Kidney glomerular epithelial cell (primary cell): ENCODE measurements around the gene RBM34.
A peak's percentile ranks its signal among the peaks of the same experiment; 100 is the strongest.
"Not testable (repeated sequence)": the region's sequence is repeated elsewhere in the genome, so short reads cannot be mapped to it uniquely, and the experiment has no call there.

ENCODE experiments used
- DNase-seq: peaks from one replicate; lab custom pipeline; 2025; lab: John Stamatoyannopoulos, UW

The RBM34 gene

DNA sequence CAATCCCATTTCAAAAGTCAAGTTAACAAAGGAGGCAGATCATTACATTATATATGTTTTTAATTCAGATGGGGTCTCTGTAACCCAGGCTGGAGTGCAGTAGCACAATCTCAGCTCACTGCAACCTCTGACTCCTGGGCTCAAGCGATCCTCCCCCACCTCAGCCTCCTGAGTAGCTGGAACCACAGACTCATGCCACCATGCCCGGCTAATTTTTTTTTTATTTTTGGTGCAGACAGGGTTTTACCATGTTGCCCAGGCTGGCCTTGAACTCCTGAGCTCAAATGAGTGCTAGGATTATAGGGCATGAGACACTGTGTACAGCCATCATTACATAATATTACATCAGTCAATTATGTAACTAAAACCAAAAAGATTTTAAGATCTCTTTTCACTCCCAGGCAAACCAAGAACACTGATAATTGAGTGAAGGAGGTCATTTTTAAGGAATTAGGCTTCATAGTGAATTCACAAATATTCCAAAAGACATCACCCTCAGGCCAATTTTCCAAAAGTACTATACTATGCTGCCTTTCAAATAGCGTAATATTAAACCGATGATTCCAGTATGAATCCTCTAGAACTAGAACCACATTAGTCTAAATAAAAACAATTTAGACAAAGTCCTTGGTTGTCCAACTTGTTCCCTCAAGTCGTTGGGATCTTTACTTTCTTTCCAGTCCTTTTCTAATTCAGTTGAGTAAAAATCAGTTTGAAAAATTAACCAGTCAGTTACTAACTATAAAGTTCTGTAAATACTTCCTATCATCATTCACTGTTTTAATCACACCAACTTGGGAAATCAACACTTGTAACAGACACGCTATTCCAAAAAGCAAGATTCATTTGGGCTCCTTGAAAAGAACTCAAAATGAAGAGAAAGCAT is 48.5 kb downstream of the RBM34 start:
- no peak for DNase-seq

DNA sequence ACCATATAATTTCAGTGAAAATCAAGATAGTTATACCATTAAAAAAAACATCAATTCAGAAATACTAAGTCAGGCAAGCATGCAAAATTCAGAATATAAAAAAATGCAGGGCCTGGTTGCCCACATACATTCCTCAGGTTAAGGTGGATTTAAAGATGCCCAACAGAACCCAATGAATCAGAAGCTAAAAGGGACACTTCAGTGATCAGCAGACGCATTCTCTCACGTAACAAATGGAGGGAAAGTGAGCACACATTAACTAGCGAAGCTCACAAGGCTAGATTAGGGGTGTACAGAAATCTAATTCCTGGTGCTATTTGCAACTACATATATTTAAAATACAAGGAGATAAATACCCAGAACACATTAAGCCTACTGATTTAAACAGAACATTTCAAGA is 49.9 kb downstream of the RBM34 start:
- DNase-seq: no peak

DNA sequence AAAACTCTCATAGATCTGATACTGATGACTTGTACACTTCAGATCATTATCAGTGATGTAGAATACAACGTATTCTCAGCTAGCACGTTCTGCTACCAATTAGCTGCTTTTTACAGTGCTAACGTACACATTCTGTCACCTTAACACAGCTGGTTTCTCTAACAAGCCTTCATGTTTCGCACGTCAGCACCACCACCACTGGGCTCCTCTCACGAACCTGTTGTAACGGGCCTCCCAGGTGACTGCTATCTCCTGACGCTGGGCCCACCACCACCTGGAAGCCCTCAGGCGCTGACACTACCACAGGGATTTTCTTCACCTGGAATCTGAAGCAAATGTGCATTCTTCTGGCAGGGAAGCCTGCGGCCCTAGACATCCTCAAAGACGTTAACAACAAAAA is 52.2 kb downstream of the RBM34 start:
- no peak for DNase-seq

GRCh38 chr1:235108185-235108593 is 52.9 kb downstream of the RBM34 start:
- DNase-seq: no peak

- no peak for DNase-seq
Measured at GRCh38 chr1:235107368-235108184, 53.5 kb downstream of the RBM34 start.

- no peak for DNase-seq
Measured at GRCh38 chr1:235106457-235106856, 54.6 kb downstream of the RBM34 start.

- DNase-seq: no peak
Measured at GRCh38 chr1:235105051-235106043, 55.7 kb downstream of the RBM34 start.

DNA sequence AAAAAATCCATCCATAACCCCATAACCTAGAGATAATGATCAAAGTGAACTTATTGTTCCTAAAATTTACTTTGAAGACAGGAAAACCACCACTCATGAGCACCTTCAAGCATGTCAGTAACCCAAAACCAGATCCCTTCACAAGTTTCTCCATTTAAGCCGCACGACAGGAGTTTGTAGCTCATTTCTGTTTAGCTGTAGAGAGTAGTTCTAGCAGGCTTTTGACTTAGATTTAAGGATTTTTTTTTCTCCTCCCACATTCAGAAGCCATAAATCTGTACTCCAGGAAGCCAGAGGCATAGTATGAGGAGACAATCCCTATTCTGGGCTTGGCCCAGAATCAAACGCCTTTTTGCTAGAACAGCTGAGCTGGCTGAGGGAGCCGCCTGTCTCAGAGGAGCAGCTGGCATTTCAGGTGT is 58.0 kb downstream of the RBM34 start:
- no peak for DNase-seq

- no peak for DNase-seq
Measured at GRCh38 chr1:235102259-235102582, 58.8 kb downstream of the RBM34 start.

DNA sequence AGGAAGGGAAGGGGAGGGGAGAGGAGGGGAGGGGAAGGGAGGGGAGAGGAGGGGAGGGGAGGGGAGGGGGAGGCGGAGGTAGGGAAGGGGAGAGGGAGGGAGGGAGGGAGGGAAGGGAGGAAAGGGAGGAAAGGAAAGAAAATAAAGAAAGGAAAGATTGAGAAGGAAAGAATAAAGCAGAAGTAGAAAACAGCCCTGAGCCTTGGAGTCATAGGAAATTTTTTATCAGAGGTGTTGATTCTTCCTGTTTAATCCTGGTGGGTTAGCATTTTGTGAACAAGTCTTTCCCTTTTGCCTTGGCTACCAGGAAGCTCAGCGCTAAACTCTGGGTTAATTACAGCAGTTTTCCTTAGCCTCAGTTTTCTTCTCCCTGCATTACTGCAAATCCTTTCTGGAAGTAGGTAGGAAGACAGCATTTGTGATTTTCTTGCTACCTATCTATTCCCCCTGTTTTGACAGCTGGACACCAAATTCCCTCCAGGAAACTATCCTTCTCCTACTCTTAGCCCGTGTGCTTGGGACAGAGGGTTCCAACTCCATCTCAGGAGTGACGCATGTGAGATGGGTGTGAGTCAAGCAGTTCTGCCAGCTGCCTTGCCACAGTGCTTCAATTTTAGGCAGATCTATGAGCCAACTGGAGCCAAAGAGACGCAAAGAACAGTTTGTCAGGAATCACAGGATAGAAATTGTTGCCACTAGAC is 59.3 kb downstream of the RBM34 start:
- DNase-seq: no peak

- no peak for DNase-seq
Measured at GRCh38 chr1:235100194-235100772, 60.8 kb downstream of the RBM34 start.

GRCh38 chr1:235098991-235099390 is 62.1 kb downstream of the RBM34 start:
- no peak for DNase-seq

DNA sequence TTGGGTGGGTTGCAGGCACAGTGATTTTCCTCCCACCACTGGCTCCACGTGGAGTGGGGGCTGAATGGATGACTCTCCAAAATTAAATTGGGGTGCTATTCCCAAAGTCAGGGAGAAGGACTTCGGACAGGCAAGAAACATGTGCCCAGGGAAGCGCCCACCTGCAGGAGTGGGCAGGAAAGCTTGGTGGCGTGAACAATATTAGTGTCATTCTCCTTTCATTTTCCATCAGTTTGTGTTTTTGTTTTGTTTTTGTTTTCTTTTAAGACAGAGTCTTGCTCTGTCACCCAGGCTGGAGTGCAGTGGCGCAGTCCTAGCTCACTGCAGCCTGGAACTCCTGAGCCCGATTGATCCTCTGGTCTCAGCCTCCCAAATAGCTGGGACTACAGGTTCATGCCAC is 62.5 kb downstream of the RBM34 start:
- DNase-seq: no peak

DNA sequence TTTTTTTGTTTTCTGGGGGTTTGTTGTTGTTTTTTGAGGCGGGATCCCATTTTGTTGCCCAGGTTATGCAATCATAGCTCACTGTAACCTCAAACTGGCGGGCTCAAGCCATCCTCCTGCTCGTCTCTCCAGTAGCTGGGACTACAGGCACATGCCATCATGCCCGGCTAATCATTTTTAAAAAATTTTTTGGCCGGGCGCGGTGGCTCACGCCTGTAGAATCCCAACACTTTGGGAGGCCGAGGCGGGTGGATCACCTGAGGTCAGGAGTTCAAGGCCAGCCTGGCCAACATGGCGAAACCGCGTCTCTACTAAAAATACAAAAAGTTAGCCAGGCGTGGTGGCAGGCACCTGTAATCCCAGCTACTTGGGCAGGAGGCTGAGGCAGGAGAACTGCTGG is 63.5 kb downstream of the RBM34 start:
- not testable (repeated sequence) for DNase-seq

GRCh38 chr1:235095938-235096562 is 65.0 kb downstream of the RBM34 start:
- no peak for DNase-seq

DNA sequence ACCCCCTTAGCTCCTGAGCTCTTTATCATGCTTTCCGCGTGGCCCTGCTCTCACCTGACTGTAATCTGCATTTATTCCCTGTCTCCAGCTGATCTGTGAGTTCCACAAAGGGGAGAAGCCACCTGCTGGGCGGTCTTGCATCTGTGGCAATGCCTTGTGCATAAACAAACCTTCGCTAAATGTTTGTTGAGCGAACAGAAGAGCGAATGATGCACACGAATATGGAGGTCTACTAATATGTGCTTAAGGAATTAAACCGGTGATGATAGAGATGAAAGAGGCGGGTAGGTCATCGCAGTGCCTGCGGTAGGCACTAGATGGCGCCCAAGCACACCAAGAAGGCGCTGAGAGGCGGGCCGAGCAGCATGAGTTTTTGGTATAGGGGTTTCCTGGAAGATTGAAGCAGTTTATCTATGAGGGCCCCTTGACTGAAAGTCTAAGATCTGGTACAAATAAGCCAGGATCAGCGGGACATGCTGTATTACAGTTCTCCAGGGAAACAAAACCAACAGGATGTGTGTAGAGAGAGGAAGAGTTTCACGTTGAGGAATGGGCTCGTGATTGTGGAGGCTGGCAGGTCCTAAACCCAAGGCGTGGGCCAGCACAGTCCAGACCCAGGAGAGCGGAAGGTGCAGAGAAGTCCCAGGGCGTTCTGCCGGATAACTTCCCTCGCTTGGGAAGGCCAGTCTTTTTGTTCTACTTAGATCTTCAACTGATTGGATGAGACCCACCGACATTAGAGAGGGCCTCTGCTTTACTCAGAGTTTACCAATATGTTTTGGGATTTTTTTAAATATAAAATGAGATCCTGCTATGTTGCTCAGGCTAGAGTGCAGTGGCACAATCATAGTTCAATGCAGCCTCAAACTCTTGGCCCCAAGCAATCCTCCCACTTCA is 67.1 kb downstream of the RBM34 start:
- peak; percentile 56 for DNase-seq

GRCh38 chr1:235093013-235093695 is 67.9 kb downstream of the RBM34 start:
- DNase-seq: no peak

DNA sequence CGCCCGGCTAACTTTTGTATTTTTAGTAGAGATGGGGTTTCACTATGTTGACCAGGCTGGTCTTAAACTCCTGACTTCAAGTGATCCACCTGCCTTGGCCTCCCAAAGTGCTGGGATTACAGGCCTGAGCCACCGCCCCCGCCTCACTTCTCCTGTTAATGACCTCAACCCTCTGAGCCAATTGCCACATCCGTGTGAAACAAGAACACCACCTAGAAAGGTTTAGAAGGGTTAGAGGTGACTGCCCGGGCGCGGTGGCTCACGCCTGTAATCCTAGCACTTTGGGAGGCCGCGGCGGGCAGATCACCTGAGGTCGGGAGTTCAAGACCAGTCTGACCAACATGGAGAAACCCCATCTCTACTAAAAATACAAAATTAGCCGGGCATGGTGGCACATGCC is 68.6 kb downstream of the RBM34 start:
- not testable (repeated sequence) for DNase-seq

GRCh38 chr1:235092045-235092406 is 69.0 kb downstream of the RBM34 start:
- DNase-seq: not testable (repeated sequence)
